GM12878 (cell line): ENCODE data around the gene MCOLN3. TPM values are rescaled to one million over a fixed set of nuclear protein-coding genes. Genes with fewer than 3 reads are reported as not detected.

Experiments used
- BMI1 ChIP-seq: fragments of 450-650 bp; IDR thresholded peaks from 2 replicates; pipeline ENCODE4 v1.6.1; 2016; ENCODE audit warnings: mild to moderate bottlenecking, moderate library complexity, borderline replicate concordance
- CTCF ChIP-seq, 3 experiments: IDR thresholded peaks in 2 of 3; conservative IDR thresholded peaks in 1 of 3; 2 replicates each; pipeline ENCODE4 v1.5.1; 2011; ENCODE audit warnings: low read depth in 3 of 3, low read length in 3 of 3, mild to moderate bottlenecking in 3 of 3, control low read depth in 2 of 3, moderate library complexity in 2 of 3, inconsistent platforms in 1 of 3, mixed read lengths in 1 of 3; ENCODE audit not compliant: control insufficient read depth in 2 of 3, insufficient read depth in 1 of 3; ENCODE audit errors: extremely low read depth in 1 of 3
- ETV6 ChIP-seq, 2 experiments: fragments of 450-650 bp in 1 of 2; IDR thresholded peaks in 1 of 2; conservative IDR thresholded peaks in 1 of 2; 2 replicates each; pipeline ENCODE4 v1.6.1; 2014; ENCODE audit warnings: antibody characterized with exemption in 1 of 2, borderline replicate concordance in 1 of 2, low read depth in 1 of 2, mild to moderate bottlenecking in 1 of 2, moderate library complexity in 1 of 2
- GATAD2B ChIP-seq: fragments of 450-650 bp; conservative IDR thresholded peaks from 2 replicates; pipeline ENCODE4 v1.6.1; 2017; ENCODE audit warnings: low read depth, mild to moderate bottlenecking, moderate library complexity
- IKZF1 ChIP-seq: fragments of 450-650 bp; conservative IDR thresholded peaks from 2 replicates; pipeline ENCODE4 v1.6.1; 2017; ENCODE audit warnings: antibody characterized with exemption, mild to moderate bottlenecking
- IRF3 ChIP-seq: fragments of 450-650 bp; IDR thresholded peaks from 2 replicates; pipeline ENCODE4 v1.6.1; 2014; ENCODE audit warnings: mild to moderate bottlenecking
- MXI1 ChIP-seq: fragments of 150-350 bp; IDR thresholded peaks from 2 replicates; pipeline ENCODE4 v1.6.1; 2011; ENCODE audit warnings: low read depth, mild to moderate bottlenecking, inconsistent platforms, low read length, improper control_type of control experiment
- NRF1 ChIP-seq: conservative IDR thresholded peaks from 2 replicates; pipeline ENCODE4 v1.6.1; 2011; ENCODE audit warnings: mild to moderate bottlenecking, low read depth, low read length, improper control_type of control experiment
- PAX5 ChIP-seq: IDR thresholded peaks from 2 replicates; pipeline ENCODE4 v1.6.1; 2011; ENCODE audit warnings: low read depth, low read length, borderline replicate concordance
- PKNOX1 ChIP-seq: fragments of 450-650 bp; IDR thresholded peaks from 2 replicates; pipeline ENCODE4 v1.6.1; 2016; ENCODE audit warnings: mild to moderate bottlenecking
- POU2F2 ChIP-seq: IDR thresholded peaks from 3 replicates; pipeline ENCODE4 v1.6.1; 2011; ENCODE audit warnings: low read depth, mild to moderate bottlenecking, low read length, borderline replicate concordance
- RCOR1 ChIP-seq: conservative IDR thresholded peaks from 2 replicates; pipeline ENCODE4 v1.6.1; 2012; ENCODE audit warnings: low read depth, low read length, improper control_type of control experiment
- RELA ChIP-seq: fragments of 450-650 bp; IDR thresholded peaks from 2 replicates; pipeline ENCODE4 v1.8.0; 2014; ENCODE audit warnings: borderline replicate concordance; ENCODE audit not compliant: partially characterized antibody
- SKIL ChIP-seq: fragments of 450-650 bp; IDR thresholded peaks from 2 replicates; pipeline ENCODE4 v1.6.1; 2017; ENCODE audit warnings: mild to moderate bottlenecking, low read depth, inconsistent platforms; ENCODE audit not compliant: poor library complexity, severe bottlenecking
- SMAD1 ChIP-seq: fragments of 450-650 bp; IDR thresholded peaks from 2 replicates; pipeline ENCODE4 v1.6.1; 2018; ENCODE audit warnings: mild to moderate bottlenecking, low read depth; ENCODE audit not compliant: partially characterized antibody
- SPI1 ChIP-seq: IDR thresholded peaks from 2 replicates; pipeline ENCODE4 v1.6.1; 2011; ENCODE audit warnings: low read depth, mild to moderate bottlenecking, low read length, moderate library complexity, borderline replicate concordance; ENCODE audit not compliant: insufficient read depth
- STAT1 ChIP-seq: fragments of 450-650 bp; conservative IDR thresholded peaks from 2 replicates; pipeline ENCODE4 v1.6.1; 2014; ENCODE audit warnings: antibody characterized with exemption, mild to moderate bottlenecking
- SUZ12 ChIP-seq: fragments of 200-600 bp; sonication (generic); IDR thresholded peaks from one replicate; pipeline ENCODE4 v1.6.1; 2018; ENCODE audit warnings: antibody characterized with exemption, mild to moderate bottlenecking; ENCODE audit not compliant: unreplicated experiment
- polyA plus RNA-seq, 11 experiments: library from polyadenylated mRNA; depleted of rRNA in 4 of 11; unstranded in 6 of 11; stranded (reverse) in 5 of 11; fragments of >200 nt; fragmentation: Nextera tagmentation in 4 of 11; fragmentation: Illumina TruSeq in 1 of 11; extraction: Ambion mirVana in 4 of 11; extraction: Trizol in 1 of 11; gene quantifications; 1 replicate in 1 of 11; 2 replicates in 10 of 11; pipeline versions ENCODE4 v1.2.1 to v1.2.3, GENCODE V29; 2011 to 2016; ENCODE audit warnings: inconsistent platforms in 2 of 11, missing spikeins in 2 of 11, low read depth in 1 of 11
- total RNA-seq, 4 experiments: library from RNA; depleted of rRNA in 3 of 4; stranded (reverse); fragments of >200 nt in 3 of 4; fragmentation: Illumina TruSeq in 1 of 4; extraction: Trizol in 1 of 4; gene quantifications; 2 replicates each; pipeline versions ENCODE4 v1.2.1 to v1.2.3, GENCODE V29; 2013 to 2021
- TF ChIP-seq, protein P1 (sequence below): fragments of 450-650 bp; IDR thresholded peaks from 2 replicates; pipeline ENCODE4 v1.6.1; 2017; ENCODE audit warnings: low read depth, mild to moderate bottlenecking, moderate library complexity

The MCOLN3 gene
- total and polyA plus RNA-seq, 10 of the 15 experiments (the other 5 are each of a cell fraction or from before 2014, with no cell fraction given): 0.48 to 7.4 (median 3.8) TPM

- TF ChIP-seq, protein P1, sequence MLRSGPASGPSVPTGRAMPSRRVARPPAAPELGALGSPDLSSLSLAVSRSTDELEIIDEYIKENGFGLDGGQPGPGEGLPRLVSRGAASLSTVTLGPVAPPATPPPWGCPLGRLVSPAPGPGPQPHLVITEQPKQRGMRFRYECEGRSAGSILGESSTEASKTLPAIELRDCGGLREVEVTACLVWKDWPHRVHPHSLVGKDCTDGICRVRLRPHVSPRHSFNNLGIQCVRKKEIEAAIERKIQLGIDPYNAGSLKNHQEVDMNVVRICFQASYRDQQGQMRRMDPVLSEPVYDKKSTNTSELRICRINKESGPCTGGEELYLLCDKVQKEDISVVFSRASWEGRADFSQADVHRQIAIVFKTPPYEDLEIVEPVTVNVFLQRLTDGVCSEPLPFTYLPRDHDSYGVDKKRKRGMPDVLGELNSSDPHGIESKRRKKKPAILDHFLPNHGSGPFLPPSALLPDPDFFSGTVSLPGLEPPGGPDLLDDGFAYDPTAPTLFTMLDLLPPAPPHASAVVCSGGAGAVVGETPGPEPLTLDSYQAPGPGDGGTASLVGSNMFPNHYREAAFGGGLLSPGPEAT: peak; percentile 74
- TF ChIP-seq SMAD1: peak; percentile 27
- peak in 1 of 2 experiments; percentile 99; a peak in 2 of 4 replicates for TF ChIP-seq ETV6 (conservative IDR thresholded peaks at IDR 0.05 in 1 of 2, IDR thresholded peaks at IDR 0.05 in 1 of 2; ENCODE audit: borderline replicate concordance in 1 of 2, low read depth in 1 of 2)
- peak; percentile 73 for TF ChIP-seq RELA
- TF ChIP-seq IKZF1: peak; percentile 78
- no peak for TF ChIP-seq BMI1
- peak; percentile 70 for TF ChIP-seq PKNOX1
- TF ChIP-seq PAX5: peak; percentile 31; the same call in 1 of the 2 replicates
- TF ChIP-seq CTCF (IDR thresholded peaks at IDR 0.05 in 2 of 3, conservative IDR thresholded peaks at IDR 0.05 in 1 of 3; ENCODE audit: control insufficient read depth in 2 of 3, extremely low read depth in 1 of 3, insufficient read depth in 1 of 3, low read depth in 3 of 3, low read length in 3 of 3): no peak
- no peak for TF ChIP-seq IRF3
- no peak for TF ChIP-seq STAT1
- TF ChIP-seq SKIL: peak; percentile 41
- no peak for TF ChIP-seq MXI1
- TF ChIP-seq GATAD2B: no peak; the same call in 1 of the 2 replicates
- no peak for TF ChIP-seq RCOR1
- no peak for TF ChIP-seq SUZ12
- peak; percentile 74; the same call in 1 of the 2 replicates for TF ChIP-seq SPI1
- TF ChIP-seq POU2F2: no peak
- TF ChIP-seq NRF1: no peak
Measured at GRCh38 chr1:84988588-84988987, 59.7 kb downstream of the MCOLN3 start (continued).
